Activated CD4-positive, alpha-beta T cell treated with anti-CD3 and anti-CD28 coated beads, Interleukin-2, amount 50 U/mL, for 16 hours (primary cell): ENCODE results near the gene AP1S3.
A peak's percentile ranks its signal among the peaks of the same experiment; 100 is the strongest.
"Not testable (repeated sequence)": the region's sequence is repeated elsewhere in the genome, so short reads cannot be mapped to it uniquely, and the experiment has no call there.

ENCODE experiments used
- DNase-seq: peaks from one replicate; pipeline ENCODE4 v3.0.0-alpha.2; 2020

Gene AP1S3

DNA sequence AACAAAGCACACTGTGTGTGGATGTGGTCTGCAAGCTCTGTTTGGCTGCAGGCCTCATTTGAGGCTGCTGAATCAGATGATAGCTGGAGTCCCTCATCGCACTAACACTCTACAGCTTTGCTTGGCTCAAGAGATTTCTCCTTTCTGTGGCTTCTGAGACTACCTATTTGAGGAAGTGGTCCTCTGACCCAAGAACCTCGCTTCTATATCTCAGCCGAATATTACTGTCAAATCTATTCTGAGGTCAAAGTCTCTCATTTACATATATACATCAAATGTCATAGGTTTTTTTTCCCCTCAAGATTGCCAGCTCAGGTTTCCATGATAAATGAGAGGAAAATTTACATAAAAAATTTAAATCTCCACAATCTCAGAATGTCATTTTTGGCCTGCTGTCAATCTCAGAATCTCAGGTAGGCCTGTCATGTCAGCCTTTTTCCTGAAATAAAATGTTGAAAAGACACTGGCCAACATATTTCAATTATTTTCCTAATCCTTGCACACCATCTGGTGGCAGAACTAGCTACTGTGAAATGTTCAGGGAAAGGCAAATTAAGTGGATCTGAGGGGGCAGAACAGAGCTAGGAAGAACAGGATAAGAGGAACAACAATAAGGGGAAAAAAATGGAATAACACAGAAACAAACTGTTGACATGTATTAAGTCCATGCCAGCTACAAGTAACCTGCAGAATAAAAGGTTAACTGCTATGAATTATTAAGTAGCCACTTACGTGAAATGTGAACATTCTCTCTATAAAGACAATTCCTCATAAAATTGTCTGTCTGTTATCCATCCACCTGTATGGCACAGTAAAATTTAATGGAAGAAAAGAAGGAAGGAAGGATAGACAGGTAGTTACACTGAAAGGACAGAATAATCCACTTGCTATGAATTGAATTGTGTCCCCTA, 39.3 kb downstream of the AP1S3 start:
- no peak for DNase-seq

GRCh38 chr2:223797037-223797436, 40.3 kb downstream of the AP1S3 start:
- DNase-seq: no peak

DNA sequence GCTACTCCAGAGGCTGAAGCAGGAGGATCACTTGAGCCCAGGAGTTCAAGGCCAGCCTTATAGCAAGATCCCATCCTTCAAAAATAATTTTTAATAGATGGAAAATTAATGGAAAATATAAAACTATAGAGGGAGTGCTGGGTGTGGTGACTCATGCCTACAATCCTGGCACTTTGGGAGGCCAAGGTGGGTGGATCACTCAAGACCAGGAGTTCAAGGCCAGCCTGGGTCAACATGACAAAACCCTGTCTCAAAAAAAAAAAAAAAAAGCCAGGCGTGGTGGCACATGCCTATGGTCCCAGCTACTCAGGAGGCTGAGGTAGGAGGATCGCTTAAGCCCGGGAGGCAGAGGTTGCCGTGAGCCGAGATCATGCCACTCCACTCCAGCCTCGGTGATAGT, 48.0 kb downstream of the AP1S3 start:
- no peak for DNase-seq

DNA sequence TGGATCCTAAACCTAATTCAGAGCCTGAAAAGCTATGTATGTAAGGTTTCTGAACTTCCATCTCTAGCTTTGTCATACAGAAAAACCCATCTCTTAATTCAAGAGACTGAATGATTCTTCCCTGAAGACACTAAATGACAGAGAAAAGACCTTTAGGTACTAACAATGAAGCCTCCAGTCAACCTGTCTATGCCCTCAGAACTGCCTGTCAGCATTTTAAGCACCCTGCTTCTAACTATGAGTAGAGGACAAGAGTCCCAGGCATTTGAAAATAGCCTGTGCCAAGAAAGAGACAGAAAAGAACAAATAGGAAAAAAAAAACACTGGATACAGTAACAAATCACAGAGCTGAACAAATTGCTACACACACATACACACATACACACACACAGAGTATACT, 48.6 kb downstream of the AP1S3 start:
- DNase-seq: no peak

- not testable (repeated sequence) for DNase-seq
Measured at GRCh38 chr2:223788106-223788505, 49.3 kb downstream of the AP1S3 start.

DNA sequence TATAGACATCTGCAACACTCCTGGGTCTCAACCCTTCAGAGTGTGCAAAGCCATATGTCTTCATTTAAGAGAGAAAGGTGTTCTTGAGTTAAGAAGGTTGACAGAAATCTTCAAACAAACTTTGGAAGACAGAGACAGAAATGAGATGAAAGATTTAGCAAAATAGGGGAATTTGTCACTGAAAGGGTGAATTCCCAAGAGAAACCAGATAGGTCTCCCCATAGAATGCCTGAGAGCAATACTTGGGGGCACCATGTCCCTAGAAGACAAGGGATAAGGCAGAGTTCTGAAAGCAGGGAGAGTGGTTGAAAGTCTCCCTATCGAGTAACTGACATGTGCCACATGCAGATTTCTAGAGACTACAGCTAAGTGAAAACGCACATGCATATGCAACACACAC, 50.0 kb downstream of the AP1S3 start:
- no peak for DNase-seq

DNA sequence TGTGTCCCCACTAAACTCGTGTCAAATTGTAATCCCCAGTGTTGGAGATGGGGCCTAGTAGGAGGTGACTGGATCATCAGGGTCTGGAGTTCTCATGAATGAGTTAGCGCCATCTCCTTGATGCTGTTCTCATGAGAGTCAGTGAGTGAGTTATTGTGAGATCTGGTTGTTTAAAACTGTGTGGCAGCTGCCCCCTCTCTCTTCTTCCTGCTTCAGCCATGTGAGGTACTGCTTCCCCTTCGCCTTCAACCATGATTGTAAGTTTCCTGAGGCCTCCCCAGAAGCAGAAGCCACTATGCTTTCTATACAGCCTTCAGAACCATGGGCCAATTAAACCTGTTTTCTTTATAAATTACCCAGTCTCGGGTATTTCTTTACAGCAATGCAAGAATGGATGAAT, 50.4 kb downstream of the AP1S3 start:
- DNase-seq: no peak

DNA sequence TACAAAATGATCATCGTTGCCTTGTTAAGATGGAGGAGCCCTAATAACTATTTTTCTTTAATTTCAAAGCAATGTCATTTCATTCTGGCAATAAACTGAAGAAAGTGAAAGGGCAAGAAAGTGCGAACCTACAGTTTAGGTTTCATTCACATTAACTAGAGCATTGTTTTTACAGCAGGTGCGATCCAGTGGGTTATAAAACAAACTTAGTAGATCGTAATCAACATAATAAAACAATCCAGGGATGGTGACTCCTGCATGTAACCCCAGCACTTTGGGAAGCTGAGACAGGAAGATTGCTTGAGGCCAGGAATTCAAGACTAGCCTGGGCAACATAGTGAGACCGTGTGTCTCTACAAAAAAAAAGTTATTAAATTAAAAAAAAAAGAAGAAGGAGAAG, 51.1 kb downstream of the AP1S3 start:
- DNase-seq: no peak

GRCh38 chr2:223784221-223784772, 53.1 kb downstream of the AP1S3 start:
- DNase-seq: no peak

DNA sequence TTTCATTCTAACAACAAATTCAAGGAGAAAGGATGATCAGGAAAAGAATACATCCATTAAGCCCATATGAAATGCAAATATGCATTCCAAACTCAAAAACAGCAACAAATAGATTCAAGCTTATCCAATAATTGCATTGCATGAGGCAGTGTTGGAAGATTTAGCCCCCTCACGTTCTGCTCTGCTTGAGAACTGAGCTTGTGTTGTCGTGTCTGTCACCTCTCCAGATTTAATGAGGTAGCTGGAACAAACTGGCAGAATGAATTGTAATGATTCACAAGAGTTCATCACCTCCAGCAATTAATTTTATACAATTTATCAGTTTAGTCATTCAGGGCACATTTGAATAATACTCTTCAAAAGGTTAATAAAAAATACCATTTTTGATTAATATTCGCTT, 54.8 kb downstream of the AP1S3 start:
- no peak for DNase-seq

- DNase-seq: no peak
Measured at GRCh38 chr2:223781560-223781959, 55.8 kb downstream of the AP1S3 start.

- DNase-seq: peak; percentile 70
Measured at GRCh38 chr2:223779877-223780276, 57.5 kb downstream of the AP1S3 start.

- DNase-seq: no peak
Measured at GRCh38 chr2:223774193-223774592, 63.2 kb downstream of the AP1S3 start.

- DNase-seq: no peak
Measured at GRCh38 chr2:223772363-223772762, 65.0 kb downstream of the AP1S3 start.

DNA sequence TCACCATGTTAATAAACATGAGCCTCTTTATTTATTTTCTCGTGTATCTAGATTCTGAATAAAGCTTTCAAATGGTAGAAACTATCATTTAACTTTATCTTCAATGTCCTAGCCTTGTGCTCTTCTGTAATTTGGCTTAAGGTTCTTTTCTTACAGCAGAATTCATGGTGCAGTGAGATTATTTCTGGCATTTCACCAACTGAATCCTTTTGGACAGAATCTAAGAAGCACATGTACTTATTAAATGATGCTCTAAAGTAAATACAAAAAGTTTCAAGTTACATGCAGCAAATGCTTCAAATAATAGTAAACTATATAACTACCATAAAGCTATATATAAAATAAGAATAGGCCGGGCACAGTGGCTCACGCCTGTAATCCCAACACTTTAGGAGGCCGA, 65.9 kb downstream of the AP1S3 start:
- DNase-seq: no peak

GRCh38 chr2:223768179-223768578, 69.2 kb downstream of the AP1S3 start:
- peak; percentile 9 for DNase-seq

DNA sequence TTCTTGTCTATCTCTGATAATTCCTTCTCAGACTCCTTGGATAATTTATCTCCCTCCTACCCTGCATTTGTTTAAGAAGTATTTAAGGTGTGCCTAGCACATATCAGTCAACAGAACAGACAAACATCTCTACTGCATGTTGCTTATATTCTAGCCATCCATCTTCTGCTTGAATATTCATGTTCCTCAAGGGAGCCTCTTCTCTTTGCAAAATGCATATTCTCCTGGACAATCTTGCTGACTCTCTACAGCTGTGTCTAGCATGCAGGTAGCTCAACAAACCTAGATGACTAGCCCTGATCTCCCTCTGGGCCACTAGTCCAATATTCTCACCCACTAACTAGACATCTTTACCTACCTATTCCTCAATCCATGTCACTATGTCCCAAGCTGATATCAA, 70.0 kb downstream of the AP1S3 start:
- no peak for DNase-seq

GRCh38 chr2:223765221-223765785, 72.1 kb downstream of the AP1S3 start:
- DNase-seq: no peak

GRCh38 chr2:223764796-223765195, 72.6 kb downstream of the AP1S3 start:
- DNase-seq: no peak

DNA sequence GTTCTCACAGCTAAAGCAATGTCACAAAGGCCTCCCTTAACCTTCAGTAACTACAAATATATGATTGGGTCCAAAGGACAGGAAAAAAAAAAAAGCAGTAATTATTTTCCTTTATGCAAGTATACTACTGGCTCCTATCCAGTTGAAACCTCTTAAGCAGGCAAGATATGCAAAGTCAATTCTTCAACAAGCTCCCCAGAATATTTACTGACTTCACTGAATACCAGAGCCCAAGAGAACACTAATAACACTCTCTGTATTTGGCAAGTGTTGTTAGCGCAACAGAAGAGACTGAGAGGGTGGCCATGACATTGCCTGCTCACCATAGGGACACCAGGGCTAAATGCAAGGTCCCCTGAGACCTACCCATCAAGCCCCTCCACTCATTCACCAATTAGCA, 74.5 kb downstream of the AP1S3 start:
- DNase-seq: no peak

- peak; percentile 6 for DNase-seq
Measured at GRCh38 chr2:223761746-223762145, 75.6 kb downstream of the AP1S3 start.

GRCh38 chr2:223760838-223761502, 76.4 kb downstream of the AP1S3 start:
- DNase-seq: peak; percentile 88

- peak; percentile 63 for DNase-seq
Measured at GRCh38 chr2:223759569-223760430, 77.6 kb downstream of the AP1S3 start.
